RCC 7860 (cell line): ENCODE results near the gene TALDO1.

Experiments
- DNase-seq: peaks from one replicate; pipeline ENCODE4 v3.0.0-alpha.2; 2015; ENCODE audit warnings: low spot score
- FAIRE-seq: peaks from 2 replicates; lab custom pipeline; 2012; peaks lifted over from hg19 to GRCh38; lab: Jason Lieb, UNC

Gene TALDO1

DNA sequence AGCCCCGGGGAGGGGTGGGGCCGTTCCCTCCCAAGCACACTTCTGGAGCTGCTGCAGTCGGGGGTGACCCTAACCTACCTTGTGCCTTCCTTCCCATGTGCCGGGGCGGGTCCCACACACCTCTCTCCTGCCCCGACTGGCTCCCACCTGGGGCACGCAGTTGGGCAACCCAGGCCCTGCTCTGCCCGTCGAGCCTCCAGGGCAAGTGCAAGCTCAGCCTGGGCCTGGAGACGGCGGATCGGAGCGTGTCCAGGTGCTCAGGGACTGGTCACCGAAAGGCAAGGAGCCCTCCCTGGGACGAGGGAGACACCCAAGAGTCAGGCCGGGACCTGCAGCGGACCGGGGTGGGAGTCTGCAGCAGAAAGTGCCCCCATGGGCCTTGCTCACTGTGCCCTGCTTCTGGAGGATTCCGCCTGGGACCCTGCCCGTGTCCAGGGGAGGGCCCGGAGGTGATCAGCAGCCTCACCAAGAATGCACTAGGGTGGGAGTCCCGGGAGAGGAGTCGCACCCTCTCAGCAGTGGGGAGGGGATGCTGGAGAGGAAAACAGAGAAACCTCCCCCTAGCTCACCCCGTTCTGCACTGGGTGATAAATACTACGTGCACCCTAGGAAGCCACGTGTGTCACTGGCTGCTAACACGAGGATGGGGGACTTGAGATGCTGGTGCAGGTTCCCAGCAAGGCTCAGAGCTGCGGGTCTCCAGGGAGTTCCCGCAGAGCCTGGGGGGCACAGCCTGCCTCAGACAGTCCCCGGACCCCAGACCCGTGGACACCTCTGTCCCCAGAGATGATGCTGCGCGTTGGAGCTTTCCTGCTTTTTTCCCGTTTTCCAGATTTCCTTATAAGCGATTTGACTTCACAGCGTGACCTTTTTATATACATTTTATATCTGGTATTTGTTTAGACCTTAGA lies 35.3 kb downstream of the TALDO1 start:
- no peak for DNase-seq
- no peak for FAIRE-seq

GRCh38 chr11:783581-784015 lies 36.3 kb downstream of the TALDO1 start:
- FAIRE-seq (no peak), DNase-seq (no peak)

DNA sequence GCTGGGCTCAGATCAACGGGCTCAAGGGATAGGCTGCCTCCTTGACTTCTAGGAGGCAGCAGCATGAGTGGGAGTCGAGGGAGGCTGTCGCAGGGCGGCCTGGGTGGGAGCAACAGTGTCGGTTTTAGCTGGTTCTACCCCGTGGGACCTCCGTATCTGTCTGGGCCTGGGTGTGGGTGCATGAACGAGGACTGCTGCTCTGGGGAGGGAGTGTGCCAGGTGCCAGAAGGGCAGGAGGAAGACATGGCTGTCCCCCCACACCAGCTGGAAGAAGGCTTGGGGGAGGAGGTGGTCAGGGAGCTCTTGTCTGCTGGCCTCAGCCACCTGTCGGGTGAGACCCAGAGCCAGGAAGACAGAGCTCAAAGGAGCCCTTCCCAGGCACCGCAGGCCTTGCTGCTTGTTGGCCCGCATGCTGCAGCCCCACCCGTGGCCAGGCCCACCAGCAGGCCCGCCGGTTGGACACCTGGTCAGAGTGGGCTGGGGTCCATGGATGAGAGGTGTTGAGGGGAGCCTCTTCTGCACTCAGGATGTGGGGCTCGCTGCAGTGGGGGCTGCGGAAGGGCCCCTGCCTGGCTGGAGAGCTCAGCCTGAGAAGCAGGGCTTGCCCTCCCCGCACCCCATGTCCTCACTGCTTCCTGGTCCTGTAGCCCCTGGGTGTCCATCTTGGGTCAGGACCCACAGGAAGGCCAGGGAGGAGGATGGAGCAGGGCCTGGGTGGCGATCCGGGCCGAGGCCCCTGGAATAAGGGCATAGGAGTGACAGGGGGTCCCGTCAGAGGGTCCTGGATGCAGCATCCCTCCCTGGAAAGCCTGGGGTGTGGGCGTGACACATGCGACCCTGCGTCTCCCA lies 39.2 kb downstream of the TALDO1 start:
- FAIRE-seq (no peak), DNase-seq (no peak)

DNA sequence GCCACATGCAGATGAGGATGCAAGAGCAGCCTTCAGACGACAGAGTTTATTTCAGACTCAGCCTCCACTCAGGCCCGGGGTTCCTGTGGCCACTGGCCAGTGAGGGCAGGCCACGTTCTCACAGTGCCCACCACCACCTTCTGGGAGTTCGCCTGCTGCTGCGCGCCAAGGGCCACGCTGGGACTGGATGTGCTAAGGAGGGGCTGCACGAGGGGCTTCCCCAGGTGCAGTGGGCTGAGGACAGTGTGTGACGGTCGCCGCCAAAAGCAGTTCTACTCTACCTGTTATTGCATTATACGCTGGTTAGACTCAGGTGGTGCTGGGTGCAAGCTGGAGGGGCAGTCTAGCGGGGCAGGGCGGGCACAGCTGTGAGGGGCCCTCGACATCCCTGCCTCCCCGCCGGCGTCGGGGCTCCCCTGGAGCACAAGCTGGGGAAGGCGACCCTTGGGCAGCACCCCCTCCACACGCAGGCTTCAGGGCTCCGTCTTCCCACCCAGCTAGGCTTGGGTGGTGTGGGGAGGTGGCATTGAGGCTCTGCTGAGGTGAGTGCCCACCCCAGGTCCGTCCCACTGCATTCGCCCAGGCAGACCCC lies 39.9 kb downstream of the TALDO1 start:
- FAIRE-seq, result no peak

GRCh38 chr11:788009-788640 lies 40.9 kb downstream of the TALDO1 start:
- FAIRE-seq (no peak), DNase-seq (no peak)

More for the DNA sequence above, 39.9 kb downstream of the TALDO1 start:
- no peak for DNase-seq

DNA sequence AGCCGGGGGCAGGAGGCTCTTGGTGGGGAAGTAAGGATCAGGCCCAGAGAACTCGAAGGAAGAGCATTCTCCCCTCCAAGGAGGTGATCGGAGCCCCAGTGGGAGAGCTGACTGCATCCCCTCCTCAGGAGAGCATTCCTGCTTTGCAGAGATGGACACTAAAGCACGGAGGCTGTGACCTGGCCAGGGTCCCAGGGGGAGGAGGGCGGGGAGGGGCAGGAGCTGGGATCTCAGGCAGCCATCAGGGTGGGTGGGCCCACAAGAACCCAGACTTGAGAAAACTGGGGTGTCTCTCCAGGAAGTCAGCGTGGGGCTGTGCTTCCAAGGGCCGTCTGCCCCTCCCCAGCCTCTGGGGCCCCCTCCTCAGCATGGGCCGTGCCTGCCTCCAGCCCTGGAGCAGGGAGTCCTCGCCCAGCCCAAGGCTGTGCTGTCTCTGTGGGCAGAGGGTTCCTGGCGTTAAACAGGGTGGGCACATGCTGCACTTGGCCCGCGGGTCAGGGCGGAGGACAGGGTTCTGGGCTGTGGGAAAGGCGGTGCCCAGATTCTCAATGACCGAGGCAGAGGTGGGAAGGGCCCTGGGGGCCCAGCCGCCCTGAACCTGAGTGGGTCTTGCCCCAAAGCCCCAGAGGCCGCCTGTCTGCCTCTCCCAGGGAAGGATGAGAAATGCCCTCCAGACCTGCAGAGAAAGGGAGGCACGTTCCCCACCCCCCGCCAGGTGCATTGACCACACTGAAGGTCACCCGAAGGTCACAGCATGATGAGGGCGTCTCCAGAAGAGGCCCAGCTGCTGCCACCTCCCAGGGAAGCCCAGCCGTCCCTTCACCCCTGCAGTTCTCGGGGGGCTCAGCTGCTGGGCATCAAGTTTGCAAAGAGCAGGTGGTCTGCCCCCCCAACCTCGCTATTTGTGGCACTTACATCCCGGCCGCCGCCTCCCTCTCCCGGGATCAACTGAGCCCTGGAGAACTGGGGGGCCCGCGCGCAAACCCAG lies 42.0 kb downstream of the TALDO1 start:
- no peak for DNase-seq
- no peak for FAIRE-seq

DNA sequence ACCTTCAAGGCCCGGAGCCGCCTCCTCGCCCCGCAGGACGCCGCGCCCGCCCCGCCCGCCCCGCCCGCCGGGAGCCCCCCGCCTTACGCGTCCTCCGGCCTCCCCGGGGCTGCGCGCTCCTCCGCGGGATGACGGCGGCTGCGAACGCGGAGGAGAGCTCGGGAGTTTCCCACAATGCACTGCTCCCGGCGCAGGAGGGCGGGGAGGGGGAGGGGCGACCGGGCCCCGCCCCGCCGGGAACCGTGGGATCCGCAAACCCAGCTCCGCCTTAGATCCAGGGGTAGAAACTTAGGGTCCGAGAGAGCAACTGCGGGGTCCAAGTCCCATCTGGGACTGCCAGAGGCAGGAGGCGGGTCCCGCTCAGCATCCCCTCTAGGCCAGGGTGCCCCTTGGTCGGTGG lies 42.7 kb downstream of the TALDO1 start, which contains the start of gene CEND1:
TSS of gene CEND1 (minus strand) at position 148 of the 400 bp plus-strand sequence. CDS start 1,514 bp downstream, outside the sequence.
- FAIRE-seq (no peak), DNase-seq (no peak)

- FAIRE-seq (no peak), DNase-seq (no peak)
Observed at GRCh38 chr11:790721-791564, 43.7 kb downstream of the TALDO1 start.

DNA sequence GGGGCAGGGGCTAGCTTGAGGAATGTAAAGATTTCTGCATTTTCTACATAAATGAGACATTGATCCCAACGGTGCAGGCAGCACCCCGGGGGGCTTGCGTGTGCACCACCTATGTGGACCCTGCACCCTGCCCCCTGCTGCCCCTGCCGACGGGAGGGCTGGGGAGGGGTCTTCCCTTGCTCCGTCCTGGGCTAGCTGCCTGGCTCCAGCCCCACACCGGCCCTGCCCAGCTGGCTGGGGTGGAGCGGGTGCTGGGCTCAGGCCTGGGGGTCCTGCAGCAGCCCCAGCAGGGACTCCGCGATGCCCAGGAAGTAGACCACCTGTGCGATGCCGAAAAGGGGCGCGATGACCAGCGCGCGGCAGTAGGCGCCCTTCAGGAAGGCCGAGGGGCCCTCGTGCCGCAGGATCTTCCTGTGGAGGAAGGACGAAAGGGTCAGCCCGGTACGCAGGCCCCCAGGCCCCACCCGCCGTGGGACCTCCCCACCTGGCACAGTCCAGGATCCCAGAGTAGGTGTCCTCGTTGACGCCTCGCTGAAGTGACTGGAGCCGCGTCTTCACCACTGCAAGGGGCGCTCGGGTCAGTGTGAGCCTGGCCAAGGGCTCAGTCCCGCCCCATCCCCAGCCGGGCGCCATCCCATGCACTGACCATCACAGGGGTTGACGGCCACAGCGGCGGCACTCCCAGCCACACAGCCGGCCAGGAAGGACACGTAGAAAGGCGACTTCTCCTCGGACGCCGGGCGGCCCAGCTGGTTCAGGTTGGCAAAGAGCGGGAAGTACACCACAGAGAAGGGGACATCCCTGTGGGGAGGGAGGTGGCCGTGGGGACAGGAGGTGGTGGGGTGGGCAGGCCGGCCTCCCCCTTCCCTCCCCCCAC lies 44.6 kb downstream of the TALDO1 start:
- no peak for FAIRE-seq
- no peak for DNase-seq

DNA sequence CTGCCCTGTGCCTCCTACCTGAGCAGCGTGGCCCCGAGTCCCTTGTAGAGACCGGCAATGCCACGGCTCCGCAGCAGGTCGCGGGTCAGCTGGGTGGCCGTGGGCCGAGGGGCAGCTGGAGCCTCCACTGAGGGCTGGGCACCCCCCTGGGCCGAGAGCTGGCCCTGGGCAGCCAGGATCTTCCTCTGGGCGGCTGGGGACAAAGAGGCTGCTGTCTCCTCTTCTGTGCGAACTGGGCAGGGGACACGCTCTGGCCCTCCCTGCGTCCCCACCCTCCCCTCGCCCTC lies 45.2 kb downstream of the TALDO1 start:
- FAIRE-seq, result no peak
- DNase-seq, result no peak

GRCh38 chr11:792873-793272 lies 45.6 kb downstream of the TALDO1 start:
- FAIRE-seq, result no peak
- DNase-seq, result no peak

DNA sequence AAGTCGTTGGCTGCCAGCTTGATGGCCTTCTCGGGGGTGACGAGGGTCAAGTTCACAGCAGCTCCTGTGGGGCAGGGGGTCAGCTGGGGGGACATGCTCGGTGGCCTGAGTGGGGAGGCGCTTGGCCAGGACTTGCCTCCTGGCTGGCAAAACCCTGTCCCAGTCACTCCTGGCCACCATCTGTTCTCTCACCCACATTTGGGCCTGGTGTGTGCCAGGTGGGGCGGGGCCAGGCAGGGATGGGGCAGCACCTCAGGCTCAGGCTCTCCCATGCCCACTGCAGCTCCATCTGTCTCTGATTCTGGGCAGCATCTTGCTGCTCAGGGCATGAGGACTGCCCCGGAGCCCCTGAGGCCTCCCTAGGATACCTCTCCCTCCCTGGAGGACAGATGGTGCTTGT lies 46.3 kb downstream of the TALDO1 start:
- DNase-seq (no peak), FAIRE-seq (no peak)

DNA sequence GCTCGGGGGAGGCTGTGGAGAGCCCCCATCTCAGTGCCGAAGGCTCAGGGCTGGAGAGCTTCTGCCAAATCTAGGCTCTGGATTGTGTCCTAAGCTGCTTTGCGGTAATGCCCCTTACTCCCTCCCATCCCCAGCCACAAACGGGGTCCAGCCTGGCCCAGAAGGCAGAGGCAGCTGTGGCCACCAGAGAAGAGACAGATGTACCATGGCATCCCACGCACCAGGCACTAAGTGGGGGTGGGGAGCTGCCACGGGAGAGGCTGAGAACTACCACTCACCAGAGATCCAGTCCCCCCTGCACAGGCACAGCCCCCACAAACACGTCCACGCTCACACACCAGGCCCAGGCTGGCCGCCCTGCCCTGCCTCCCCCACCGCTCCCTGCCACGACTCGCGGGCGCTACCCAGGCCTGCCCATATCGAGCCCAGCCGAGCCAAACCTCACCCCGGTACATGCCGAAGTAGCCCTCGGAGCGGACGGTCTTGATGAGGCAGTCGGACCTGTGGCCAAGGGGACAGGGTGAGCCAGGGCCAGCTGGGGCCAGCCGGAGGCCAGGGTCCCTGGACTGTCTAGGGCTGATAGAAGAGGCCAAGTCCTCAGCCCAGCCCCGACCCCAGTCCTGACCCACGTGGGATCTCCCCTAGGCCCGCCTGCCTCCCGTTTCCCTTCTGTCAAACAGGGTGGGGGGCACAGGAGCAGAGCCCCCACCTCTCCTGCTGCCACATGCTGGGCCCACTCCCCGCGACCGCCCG lies 46.9 kb downstream of the TALDO1 start:
- no peak for DNase-seq
- no peak for FAIRE-seq

DNA sequence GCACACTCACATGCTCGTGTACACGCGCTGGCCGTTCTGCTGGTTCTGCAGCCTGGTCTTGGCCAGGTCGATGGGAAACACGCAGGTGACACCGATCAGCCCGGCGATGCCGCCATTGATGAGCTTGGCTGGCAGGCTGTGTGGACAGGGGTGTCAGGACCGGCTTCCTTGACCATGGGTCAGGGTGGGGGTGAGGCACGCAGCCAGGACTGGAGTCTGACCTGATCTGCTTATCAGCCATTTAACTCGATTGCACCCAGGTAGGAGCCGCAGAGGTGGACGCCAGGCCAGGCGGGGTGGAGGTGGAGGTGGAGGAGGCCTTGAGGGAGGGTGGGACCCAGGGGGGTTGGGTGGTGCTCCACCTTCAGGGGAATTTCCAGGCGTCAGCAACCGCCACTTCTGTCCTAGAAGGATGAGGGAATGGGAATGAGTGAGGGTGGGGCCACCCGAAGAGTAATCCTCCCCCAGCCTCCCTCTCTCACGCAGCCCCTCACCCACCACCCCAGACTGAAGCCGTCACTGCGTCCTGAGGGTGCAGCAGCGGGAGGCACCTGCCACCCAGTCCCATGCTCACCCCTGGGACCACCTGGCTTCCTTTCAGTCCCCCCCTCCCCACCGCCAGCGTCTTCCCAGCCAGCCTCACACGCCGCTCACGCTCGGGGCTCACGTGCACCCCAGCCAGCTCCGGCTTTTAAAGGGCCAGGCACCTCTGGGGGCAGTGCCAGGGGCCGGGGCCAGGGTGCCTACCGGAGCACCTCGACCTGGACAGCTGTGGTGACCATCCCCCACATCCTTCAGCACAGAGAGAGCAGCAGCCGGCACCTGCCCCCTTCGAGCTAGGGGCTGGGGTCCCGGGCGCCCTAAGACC lies 47.7 kb downstream of the TALDO1 start:
- FAIRE-seq (no peak), DNase-seq (no peak)

DNA sequence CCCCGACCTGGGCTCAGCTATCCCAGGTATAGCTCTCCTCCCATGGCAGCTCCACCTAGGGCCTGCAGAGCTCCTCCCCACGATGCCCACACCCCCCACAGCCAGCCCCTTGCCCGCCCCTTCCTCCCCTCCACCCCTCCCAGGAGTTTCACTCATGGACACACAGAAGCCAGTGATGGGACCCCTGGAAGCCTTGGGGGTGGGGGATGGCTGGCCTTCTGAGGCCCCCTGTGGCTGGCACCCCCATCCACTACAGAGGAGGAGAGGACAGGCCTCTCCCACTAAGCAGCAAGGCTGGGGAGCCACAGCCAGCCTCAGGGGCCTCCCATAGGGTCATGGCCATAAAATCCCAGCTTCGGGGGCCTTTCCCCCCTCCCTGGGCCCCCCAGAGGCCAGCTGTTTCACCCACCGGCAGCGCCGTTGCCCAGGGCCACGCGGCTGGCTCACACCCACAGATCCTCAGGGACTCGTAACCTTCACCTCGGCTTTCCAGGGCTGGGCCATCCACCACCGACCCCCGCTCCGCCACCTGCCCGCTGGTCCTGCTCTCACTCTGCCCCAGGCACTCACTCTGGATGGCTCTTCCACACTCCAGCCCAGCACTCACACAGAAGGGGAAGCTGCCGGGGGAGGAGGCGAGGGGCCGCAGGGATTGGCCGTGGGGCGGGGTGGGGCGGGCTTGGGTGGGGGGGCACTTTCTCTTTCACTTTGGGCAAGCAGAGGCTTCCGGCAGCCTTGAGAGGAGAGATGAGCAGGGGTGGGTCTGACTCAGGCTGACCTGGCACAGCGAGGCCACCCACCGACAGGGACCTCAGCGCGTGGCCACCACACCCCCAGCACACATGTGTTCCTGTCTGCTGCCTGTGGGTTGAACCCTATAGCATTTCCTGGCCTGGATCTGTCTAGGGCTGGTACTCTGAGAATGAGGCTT lies 48.6 kb downstream of the TALDO1 start:
- DNase-seq, result peak; percentile 93
- peak; percentile 39 for FAIRE-seq
